ENCODE data around the gene CNOT3.
"Not testable (repeated sequence)": the region's sequence is repeated elsewhere in the genome, so short reads cannot be mapped to it uniquely, and the experiment has no call there.

GRCh38 chr19:54181894-54182293, 44.3 kb downstream of the CNOT3 start:
- TF ChIP-seq POLR2A (IDR thresholded peaks at IDR 0.05), result not testable (repeated sequence)
- TF ChIP-seq, protein P1, sequence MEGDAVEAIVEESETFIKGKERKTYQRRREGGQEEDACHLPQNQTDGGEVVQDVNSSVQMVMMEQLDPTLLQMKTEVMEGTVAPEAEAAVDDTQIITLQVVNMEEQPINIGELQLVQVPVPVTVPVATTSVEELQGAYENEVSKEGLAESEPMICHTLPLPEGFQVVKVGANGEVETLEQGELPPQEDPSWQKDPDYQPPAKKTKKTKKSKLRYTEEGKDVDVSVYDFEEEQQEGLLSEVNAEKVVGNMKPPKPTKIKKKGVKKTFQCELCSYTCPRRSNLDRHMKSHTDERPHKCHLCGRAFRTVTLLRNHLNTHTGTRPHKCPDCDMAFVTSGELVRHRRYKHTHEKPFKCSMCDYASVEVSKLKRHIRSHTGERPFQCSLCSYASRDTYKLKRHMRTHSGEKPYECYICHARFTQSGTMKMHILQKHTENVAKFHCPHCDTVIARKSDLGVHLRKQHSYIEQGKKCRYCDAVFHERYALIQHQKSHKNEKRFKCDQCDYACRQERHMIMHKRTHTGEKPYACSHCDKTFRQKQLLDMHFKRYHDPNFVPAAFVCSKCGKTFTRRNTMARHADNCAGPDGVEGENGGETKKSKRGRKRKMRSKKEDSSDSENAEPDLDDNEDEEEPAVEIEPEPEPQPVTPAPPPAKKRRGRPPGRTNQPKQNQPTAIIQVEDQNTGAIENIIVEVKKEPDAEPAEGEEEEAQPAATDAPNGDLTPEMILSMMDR (IDR thresholded peaks at IDR 0.05), result not testable (repeated sequence)
